Large intestine (tissue), 3 donors: ENCODE data around the gene DRC3. TPM values are rescaled to one million over a fixed set of nuclear protein-coding genes. Genes with fewer than 3 reads are reported as not detected.

ENCODE experiments used
- DNase-seq, 2 donors: peaks; one replicate each; pipeline versions ENCODE4 v3.0.0 to v3.0.0-alpha.2; 2013
- H3K27ac ChIP-seq: one replicate; pipeline ENCODE4 v1.5.1; 2013; ENCODE audit warnings: low read length
- H3K27me3 ChIP-seq: 2 replicates; pipeline ENCODE4 v1.6.1; 2013; ENCODE audit warnings: low read length; ENCODE audit not compliant: control insufficient read depth, insufficient read depth
- H3K36me3 ChIP-seq: 2 replicates; pipeline ENCODE4 v1.6.1; 2013; ENCODE audit warnings: low read length; ENCODE audit not compliant: control insufficient read depth, insufficient read depth
- H3K4me1 ChIP-seq: one replicate; pipeline ENCODE4 v1.6.1; 2013; ENCODE audit warnings: low read length; ENCODE audit not compliant: control insufficient read depth, insufficient read depth
- H3K4me3 ChIP-seq: one replicate; pipeline ENCODE4 v1.5.1; 2013; ENCODE audit warnings: low read length
- H3K9me3 ChIP-seq: one replicate; pipeline ENCODE4 v1.6.1; 2013; ENCODE audit warnings: mild to moderate bottlenecking, low read depth, low read length, moderate library complexity; ENCODE audit not compliant: control insufficient read depth
- WGBS: methylation state at CpG from one replicate; pipeline ENCODE4 v1.1.5; 2013; ENCODE audit warnings: low lambda C conversion rate; ENCODE audit not compliant: insufficient coverage; 5-methylcytosine and 5-hydroxymethylcytosine counted together
- polyA plus RNA-seq: library from polyadenylated mRNA; unstranded; fragments of 120-200 nt; gene quantifications from one replicate; pipeline ENCODE4 v1.2.1, GENCODE V29; 2013

The DRC3 gene
- polyA plus RNA-seq, 1 donor: 5.7 TPM

- WGBS: no CpG with 5 or more reads among the region's 3 CpGs
- Histone ChIP-seq H3K9me3 (no peaks in the 10 kb centered on the region), H3K27me3 (no peaks in the 10 kb centered on the region), H3K36me3 (peaks cover 20% of the 10 kb centered on the region), H3K4me1 (peaks cover 1% of the 10 kb centered on the region), H3K27ac (no peak overlapping the region), H3K4me3 (no peak overlapping the region)
- DNase-seq: no peak
Measured at GRCh38 chr17:18045691-18046350, 73.2 kb downstream of the DRC3 start.

GRCh38 chr17:18055597-18055996 is 82.9 kb downstream of the DRC3 start:
- Histone ChIP-seq H3K9me3 (no peaks in the 10 kb centered on the region), H3K27me3 (no peaks in the 10 kb centered on the region), H3K4me1 (no peaks in the 10 kb centered on the region), H3K36me3 (peaks cover 31% of the 10 kb centered on the region), H3K27ac (no peak overlapping the region), H3K4me3 (no peak overlapping the region)
- no CpG with 5 or more reads among the region's 6 CpGs for WGBS
- DNase-seq: no peak

DNA sequence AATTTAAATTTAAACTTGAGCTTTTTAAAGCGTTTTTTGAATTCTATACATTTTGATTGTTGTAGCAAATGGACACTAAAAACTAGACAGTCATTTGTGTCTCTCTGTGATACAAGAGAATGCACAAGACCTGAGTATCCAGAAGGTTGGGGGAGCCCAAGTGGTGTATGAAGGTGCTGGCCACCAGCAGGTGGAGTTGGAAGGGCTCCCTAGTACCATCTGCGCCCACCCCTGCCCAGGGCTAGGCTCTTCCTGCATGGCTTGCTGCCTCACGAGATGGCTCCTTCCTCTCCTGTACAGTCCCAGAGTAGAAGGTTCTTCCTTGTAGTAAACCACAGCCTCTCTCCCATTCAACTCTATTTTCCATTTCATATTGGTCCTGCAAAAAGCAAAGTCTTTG is 83.6 kb downstream of the DRC3 start:
- H3K4me1 ChIP-seq: no peaks in the 10 kb centered on the region
- no peak overlapping the region for H3K27ac ChIP-seq
- 80% methylated on average over 1 of the region's 3 CpGs for WGBS
- no peak overlapping the region for H3K4me3 ChIP-seq
- DNase-seq: no peak
- no peaks in the 10 kb centered on the region for H3K27me3 ChIP-seq
- H3K9me3 ChIP-seq: no peaks in the 10 kb centered on the region
- peaks cover 34% of the 10 kb centered on the region for H3K36me3 ChIP-seq

DNA sequence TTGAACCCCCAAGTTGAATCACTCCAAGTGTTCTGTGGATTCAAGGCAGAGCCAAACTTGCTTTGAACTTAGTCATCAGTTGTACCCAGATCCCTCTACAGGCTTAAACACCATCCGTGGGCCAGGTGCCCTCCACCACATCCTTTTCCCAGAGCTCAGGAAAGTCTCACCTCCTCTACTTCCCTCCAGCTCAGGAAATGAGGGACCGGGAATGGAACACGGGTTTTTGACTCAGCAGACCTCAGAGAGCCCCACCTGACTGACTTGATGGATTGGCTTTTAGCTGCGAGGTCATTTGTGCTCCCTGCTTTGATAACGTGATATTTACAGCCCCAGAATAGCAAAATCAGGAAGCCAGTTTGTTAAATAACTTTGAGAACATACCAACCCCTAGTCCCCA is 86.6 kb downstream of the DRC3 start:
- H3K36me3 ChIP-seq: peaks cover 51% of the 10 kb centered on the region
- no peak for DNase-seq
- no peak overlapping the region for H3K4me3 ChIP-seq
- no peaks in the 10 kb centered on the region for H3K9me3 ChIP-seq
- no peaks in the 10 kb centered on the region for H3K4me1 ChIP-seq
- no peak overlapping the region for H3K27ac ChIP-seq
- WGBS: no CpG with 5 or more reads among the region's 5 CpGs
- H3K27me3 ChIP-seq: no peaks in the 10 kb centered on the region

DNA sequence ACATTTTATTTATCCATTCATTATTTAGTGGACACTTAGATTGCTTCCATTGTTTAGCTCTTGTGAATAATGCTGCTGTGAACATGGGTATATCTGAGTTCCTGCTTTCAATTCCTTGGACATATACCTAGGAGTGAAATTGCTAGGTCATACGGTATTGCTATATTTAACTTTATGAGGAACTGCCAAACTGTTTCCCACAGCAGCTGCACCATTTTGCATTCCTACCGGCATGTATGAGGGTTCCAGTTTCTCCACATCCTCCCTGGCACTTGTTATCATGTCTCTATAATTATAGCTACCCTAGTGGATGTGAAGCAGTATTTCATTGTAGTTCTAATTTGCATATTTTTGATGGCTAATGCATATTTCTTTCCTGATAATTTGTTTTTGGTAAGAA is 91.4 kb downstream of the DRC3 start:
- Histone ChIP-seq H3K9me3 (no peaks in the 10 kb centered on the region), H3K4me1 (no peaks in the 10 kb centered on the region), H3K4me3 (no peak overlapping the region), H3K27ac (no peak overlapping the region), H3K27me3 (no peaks in the 10 kb centered on the region), H3K36me3 (peaks cover 51% of the 10 kb centered on the region)
- DNase-seq: no peak
- no CpG with 5 or more reads among the region's 2 CpGs for WGBS

GRCh38 chr17:18065546-18065945 is 92.9 kb downstream of the DRC3 start:
- Histone ChIP-seq H3K4me3 (no peak overlapping the region), H3K9me3 (no peaks in the 10 kb centered on the region), H3K27ac (no peak overlapping the region), H3K4me1 (no peaks in the 10 kb centered on the region), H3K36me3 (peaks cover 45% of the 10 kb centered on the region), H3K27me3 (no peaks in the 10 kb centered on the region)
- WGBS: no CpG with 5 or more reads among the region's 11 CpGs
- DNase-seq: no peak

Other genes with a start within 250 kb of the DRC3 start
- 79.1 TPM for gene SREBF1, start 135.9 kb upstream of the DRC3 start, polyA plus RNA-seq
- gene TOM1L2, start 462 bp upstream of the DRC3 start, polyA plus RNA-seq: 31.1 TPM
- gene ATPAF2, start 66.3 kb downstream of the DRC3 start, polyA plus RNA-seq: 24.8 TPM
- 9.9 TPM for gene GID4, start 66.5 kb downstream of the DRC3 start, polyA plus RNA-seq
- 38.1 TPM for gene DRG2, start 115.1 kb downstream of the DRC3 start, polyA plus RNA-seq
- gene MYO15A, start 135.9 kb downstream of the DRC3 start, polyA plus RNA-seq: 2.0 TPM
- 59.0 TPM for gene ALKBH5, start 211.0 kb downstream of the DRC3 start, polyA plus RNA-seq